Measurements from ENCODE around the gene CROCC.
A peak's percentile ranks its signal among the peaks of the same experiment; 100 is the strongest.
"Not testable (repeated sequence)": the region's sequence is repeated elsewhere in the genome, so short reads cannot be mapped to it uniquely, and the experiment has no call there.

CROCC gene

GRCh38 chr1:16939386-16940180 is 17.9 kb downstream of the CROCC start:
- not testable (repeated sequence) for DNase-seq

GRCh38 chr1:16944038-16944437 is 22.3 kb downstream of the CROCC start:
- DNase-seq = no peak

GRCh38 chr1:16945512-16945911 is 23.8 kb downstream of the CROCC start:
- not testable (repeated sequence) for DNase-seq

- not testable (repeated sequence) for DNase-seq
These were observed 24.5 kb downstream of the CROCC start for GRCh38 chr1:16946185-16946584.

GRCh38 chr1:16946646-16947045 is 24.9 kb downstream of the CROCC start:
- DNase-seq = no peak

GRCh38 chr1:16948282-16948891 is 26.7 kb downstream of the CROCC start:
- not testable (repeated sequence) for DNase-seq

GRCh38 chr1:16949026-16949425 is 27.3 kb downstream of the CROCC start:
- not testable (repeated sequence) for DNase-seq

- DNase-seq = not testable (repeated sequence)
These were observed 30.6 kb downstream of the CROCC start for GRCh38 chr1:16952376-16952775.

GRCh38 chr1:16954579-16954978 is 32.8 kb downstream of the CROCC start:
- no peak for DNase-seq

- DNase-seq = no peak
These were observed 33.5 kb downstream of the CROCC start for GRCh38 chr1:16955186-16955585.

- DNase-seq = no peak
These were observed 35.0 kb downstream of the CROCC start for GRCh38 chr1:16956775-16957174.

GRCh38 chr1:16957731-16958130 is 36.0 kb downstream of the CROCC start:
- no peak for DNase-seq

- no peak for DNase-seq
These were observed 36.7 kb downstream of the CROCC start for GRCh38 chr1:16958475-16958874.

GRCh38 chr1:16960560-16961296 is 39.0 kb downstream of the CROCC start:
- DNase-seq = peak; percentile 66

- DNase-seq = no peak
These were observed 39.8 kb downstream of the CROCC start for GRCh38 chr1:16961297-16962133.

- DNase-seq = not testable (repeated sequence)
These were observed 42.4 kb downstream of the CROCC start for GRCh38 chr1:16964169-16964568.

GRCh38 chr1:16965486-16966067 is 43.8 kb downstream of the CROCC start:
- DNase-seq = no peak

GRCh38 chr1:16966282-16966681 is 44.6 kb downstream of the CROCC start:
- no peak for DNase-seq

GRCh38 chr1:16967095-16967575 is 45.4 kb downstream of the CROCC start:
- no peak for DNase-seq

GRCh38 chr1:16967962-16968361 is 46.2 kb downstream of the CROCC start:
- DNase-seq = no peak

GRCh38 chr1:16968372-16968771 is 46.6 kb downstream of the CROCC start:
- no peak for DNase-seq

- no peak for DNase-seq
These were observed 47.4 kb downstream of the CROCC start for GRCh38 chr1:16969057-16969611.

Data from NCI-H774 (cell line).